HG03442 (cell line): ENCODE results near the gene EHMT2.

Source experiments
- ATAC-seq: cut with Tn5 transposase; IDR thresholded peaks from one replicate; pipeline ENCODE4 v1.9.1; 2021; ENCODE audit warnings: mild to moderate bottlenecking, moderate library complexity; ENCODE audit not compliant: unreplicated experiment

The EHMT2 gene

GRCh38 chr6:31892821-31893220, 4.7 kb downstream of the EHMT2 start:
- ATAC-seq, result no peak

GRCh38 chr6:31889331-31889972, 8.0 kb downstream of the EHMT2 start:
- no peak for ATAC-seq

- ATAC-seq, result no peak
These were observed 8.9 kb downstream of the EHMT2 start for GRCh38 chr6:31888276-31889258.

- no peak for ATAC-seq
These were observed 10.1 kb downstream of the EHMT2 start for GRCh38 chr6:31887173-31888007.

- no peak for ATAC-seq
These were observed 10.9 kb downstream of the EHMT2 start for GRCh38 chr6:31886541-31886991.

- no peak for ATAC-seq
These were observed 12.9 kb downstream of the EHMT2 start for GRCh38 chr6:31884528-31885035.

GRCh38 chr6:31883676-31884075, 13.8 kb downstream of the EHMT2 start:
- no peak for ATAC-seq

- ATAC-seq, result no peak
These were observed 15.2 kb downstream of the EHMT2 start for GRCh38 chr6:31882344-31882743.

GRCh38 chr6:31881136-31881859, 16.2 kb downstream of the EHMT2 start:
- ATAC-seq, result no peak

- ATAC-seq, result no peak
These were observed 16.9 kb downstream of the EHMT2 start for GRCh38 chr6:31880616-31881015.

- no peak for ATAC-seq
These were observed 17.6 kb downstream of the EHMT2 start for GRCh38 chr6:31879901-31880300.

- ATAC-seq, result no peak
These were observed 18.4 kb downstream of the EHMT2 start for GRCh38 chr6:31879143-31879542.

GRCh38 chr6:31878726-31879125, 18.8 kb downstream of the EHMT2 start, which contains the start of gene SLC44A4:
Gene SLC44A4 (minus strand): TSS chr6:31878997. CDS start chr6:31878980, 17 bp downstream.
- no peak for ATAC-seq

GRCh38 chr6:31878222-31878621, 19.3 kb downstream of the EHMT2 start:
- ATAC-seq, result no peak

GRCh38 chr6:31877651-31878161, 19.8 kb downstream of the EHMT2 start:
- no peak for ATAC-seq

- no peak for ATAC-seq
These were observed 20.3 kb downstream of the EHMT2 start for GRCh38 chr6:31877125-31877650.

GRCh38 chr6:31876357-31876756, 21.1 kb downstream of the EHMT2 start:
- no peak for ATAC-seq

- ATAC-seq, result no peak
These were observed 21.6 kb downstream of the EHMT2 start for GRCh38 chr6:31875877-31876276.

- ATAC-seq, result no peak
These were observed 22.5 kb downstream of the EHMT2 start for GRCh38 chr6:31874836-31875572.
